Thoracic aorta (tissue), 2 donors: ENCODE measurements around the gene ZXDA. TPM values are rescaled to one million over a fixed set of nuclear protein-coding genes. Genes with fewer than 3 reads are reported as not detected.
A peak's percentile ranks its signal among the peaks of the same experiment; 100 is the strongest.

Experiments used
- ATAC-seq: fragments of 150-250 bp; one replicate; pipeline ENCODE4 v1.8.0; 2017; ENCODE audit warnings: low read depth; ENCODE audit not compliant: insufficient number of reproducible peaks, low FRiP score
- DNase-seq: peaks from one replicate; pipeline ENCODE4 v3.0.0-alpha.2; 2020; ENCODE audit warnings: low spot score
- H3K27ac ChIP-seq, 2 donors: fragments of 200-600 bp; sonication (generic); 1 replicate in 1 of 2; 2 replicates in 1 of 2; pipeline ENCODE4 v1.5.1; 2016; ENCODE audit warnings: mild to moderate bottlenecking in 2 of 2, moderate library complexity in 2 of 2
- H3K27me3 ChIP-seq: fragments of 200-600 bp; sonication (generic); replicated peaks from 2 replicates; pipeline ENCODE4 v1.6.0; 2016; ENCODE audit warnings: mild to moderate bottlenecking; ENCODE audit not compliant: insufficient read depth
- H3K36me3 ChIP-seq: fragments of 200-600 bp; sonication (generic); one replicate; pipeline ENCODE4 v1.5.1; 2016
- H3K4me1 ChIP-seq, 2 donors: fragments of 200-600 bp; sonication (generic); 1 replicate in 1 of 2; 2 replicates in 1 of 2; pipeline versions ENCODE4 v1.5.1 to v1.6.0; 2016; ENCODE audit warnings: low read depth in 2 of 2, mild to moderate bottlenecking in 1 of 2; ENCODE audit not compliant: control insufficient read depth in 1 of 2
- H3K4me3 ChIP-seq: fragments of 200-600 bp; sonication (generic); 2 replicates; pipeline ENCODE4 v1.5.1; 2016; ENCODE audit warnings: mild to moderate bottlenecking
- H3K9me3 ChIP-seq: fragments of 200-600 bp; sonication (generic); 2 replicates; pipeline ENCODE4 v1.5.1; 2016
- total RNA-seq, 2 donors: library from RNA; depleted of rRNA; stranded (reverse); fragments of >200 nt; gene quantifications; one replicate each; pipeline versions ENCODE4 v1.1.0 to v1.2.3, GENCODE V29; 2016
- TF ChIP-seq, protein P1 (sequence below): fragments of 200-600 bp; sonication (generic); IDR thresholded peaks from one replicate; pipeline ENCODE4 v1.5.1; 2019; ENCODE audit warnings: antibody characterized with exemption

ZXDA gene
- total RNA-seq, 2 donors from 2014 or later: 8.9 to 13.8 TPM

DNA sequence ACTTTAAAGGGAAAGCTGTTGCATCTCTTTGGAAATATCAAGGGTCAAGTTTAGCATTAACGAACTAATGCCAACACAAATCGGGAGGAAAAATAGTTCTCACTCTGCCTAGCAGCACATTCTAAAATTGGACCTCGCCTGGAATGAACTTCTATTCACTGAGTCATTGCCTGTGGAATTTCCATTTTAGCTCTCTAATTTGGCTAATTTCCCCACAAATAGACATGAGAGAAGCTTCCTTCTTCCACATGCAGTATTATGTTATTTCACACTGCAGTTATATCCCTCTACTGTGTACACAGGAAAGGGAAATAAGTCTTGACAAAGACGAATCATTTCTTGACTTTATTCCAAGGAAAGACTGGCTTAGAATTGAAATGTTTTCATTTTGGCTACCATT is 9.3 kb downstream of the ZXDA start:
- Histone ChIP-seq H3K9me3 (no peaks in the 10 kb centered on the region), H3K4me3 (peak overlapping the region; percentile 31), H3K4me1 (peaks cover 0 to 16% of the 10 kb centered on the region in 2 donors), H3K36me3 (no peaks in the 10 kb centered on the region), H3K27me3 (no peaks in the 10 kb centered on the region), H3K27ac (peak overlapping the region in 1 of 2 donors; percentile 12)
- TF ChIP-seq, protein P1, sequence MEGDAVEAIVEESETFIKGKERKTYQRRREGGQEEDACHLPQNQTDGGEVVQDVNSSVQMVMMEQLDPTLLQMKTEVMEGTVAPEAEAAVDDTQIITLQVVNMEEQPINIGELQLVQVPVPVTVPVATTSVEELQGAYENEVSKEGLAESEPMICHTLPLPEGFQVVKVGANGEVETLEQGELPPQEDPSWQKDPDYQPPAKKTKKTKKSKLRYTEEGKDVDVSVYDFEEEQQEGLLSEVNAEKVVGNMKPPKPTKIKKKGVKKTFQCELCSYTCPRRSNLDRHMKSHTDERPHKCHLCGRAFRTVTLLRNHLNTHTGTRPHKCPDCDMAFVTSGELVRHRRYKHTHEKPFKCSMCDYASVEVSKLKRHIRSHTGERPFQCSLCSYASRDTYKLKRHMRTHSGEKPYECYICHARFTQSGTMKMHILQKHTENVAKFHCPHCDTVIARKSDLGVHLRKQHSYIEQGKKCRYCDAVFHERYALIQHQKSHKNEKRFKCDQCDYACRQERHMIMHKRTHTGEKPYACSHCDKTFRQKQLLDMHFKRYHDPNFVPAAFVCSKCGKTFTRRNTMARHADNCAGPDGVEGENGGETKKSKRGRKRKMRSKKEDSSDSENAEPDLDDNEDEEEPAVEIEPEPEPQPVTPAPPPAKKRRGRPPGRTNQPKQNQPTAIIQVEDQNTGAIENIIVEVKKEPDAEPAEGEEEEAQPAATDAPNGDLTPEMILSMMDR: no peak
- no peak for ATAC-seq
- DNase-seq: no peak

DNA sequence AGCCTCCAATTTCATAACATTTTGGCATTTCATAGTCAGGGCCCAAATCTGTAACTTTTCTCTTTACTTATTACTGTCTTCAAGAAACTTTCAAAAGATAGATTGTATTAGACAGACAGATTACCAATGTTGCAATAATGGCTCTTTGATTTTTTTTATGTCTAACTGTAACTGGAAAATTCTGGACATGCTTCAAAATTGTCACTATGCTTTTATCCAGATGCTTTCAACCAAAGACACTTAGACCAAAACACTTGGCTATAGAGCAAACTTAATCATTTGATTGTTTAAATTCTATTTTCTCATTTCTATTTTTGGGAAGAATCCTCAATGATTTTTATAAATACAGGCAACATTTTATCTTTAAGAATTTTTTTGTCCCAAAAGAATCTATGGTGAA is 10.4 kb downstream of the ZXDA start:
- Histone ChIP-seq H3K27ac (peak overlapping the region in 1 of 2 donors; percentile 35), H3K27me3 (no peaks in the 10 kb centered on the region), H3K4me1 (peaks cover 0 to 8% of the 10 kb centered on the region in 2 donors), H3K4me3 (no peak overlapping the region), H3K9me3 (no peaks in the 10 kb centered on the region), H3K36me3 (no peaks in the 10 kb centered on the region)
- ATAC-seq (no peak), DNase-seq (no peak)
- TF ChIP-seq, protein P1: no peak

DNA sequence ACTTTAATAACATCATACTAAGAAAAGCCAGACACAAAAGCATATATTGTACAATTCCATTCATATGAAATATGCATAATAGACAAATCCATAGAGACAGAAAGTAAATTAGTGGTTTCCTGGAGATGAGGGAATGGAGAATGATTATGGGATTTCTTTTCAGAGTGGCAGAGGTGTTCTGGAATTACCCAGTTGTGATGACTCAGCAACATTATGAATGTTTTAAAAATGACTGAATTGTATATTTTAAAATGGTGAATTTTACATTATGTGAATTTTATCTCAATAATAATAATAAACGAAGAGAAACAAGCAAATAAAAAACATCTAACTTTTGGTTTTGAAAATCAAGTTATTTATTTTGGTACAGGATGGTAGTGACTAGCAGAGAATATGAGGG is 11.2 kb downstream of the ZXDA start:
- DNase-seq (no peak), ATAC-seq (no peak)

DNA sequence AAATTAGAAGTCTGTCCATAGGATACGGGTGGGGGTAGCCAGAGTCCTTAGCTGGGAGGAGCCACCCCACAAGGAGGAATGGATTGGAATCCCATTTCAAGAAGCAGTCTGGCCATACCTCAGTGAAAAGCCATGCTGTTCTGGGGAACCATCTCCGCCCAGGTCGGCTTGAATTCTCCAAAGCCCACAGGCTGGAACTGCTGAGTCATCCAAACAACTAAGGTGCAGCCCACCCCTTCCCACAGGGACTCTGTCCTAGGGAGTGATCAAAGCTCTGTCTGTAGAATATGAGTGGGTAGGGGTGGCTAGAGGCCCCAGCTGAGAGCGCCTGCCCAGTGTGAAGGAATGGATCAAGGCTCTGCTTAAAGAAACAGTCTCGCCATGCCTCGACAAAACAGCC is 38.8 kb downstream of the ZXDA start:
- H3K9me3 ChIP-seq: peaks cover 3% of the 10 kb centered on the region
- DNase-seq (no peak), ATAC-seq (no peak)
- H3K27me3 ChIP-seq: no peaks in the 10 kb centered on the region
- H3K36me3 ChIP-seq: no peaks in the 10 kb centered on the region
- no peaks in the 10 kb centered on the region for H3K4me1 ChIP-seq
- TF ChIP-seq, protein P1: no peak
- no peak overlapping the region for H3K4me3 ChIP-seq
- no peak overlapping the region for H3K27ac ChIP-seq

More for the DNA sequence above, 11.2 kb downstream of the ZXDA start:
- H3K9me3 ChIP-seq: no peaks in the 10 kb centered on the region
- H3K27ac ChIP-seq: no peak overlapping the region
- H3K27me3 ChIP-seq: no peaks in the 10 kb centered on the region
- no peak overlapping the region for H3K4me3 ChIP-seq
- no peaks in the 10 kb centered on the region for H3K36me3 ChIP-seq
- TF ChIP-seq, protein P1: no peak
- H3K4me1 ChIP-seq: peaks cover 0 to 4% of the 10 kb centered on the region in 2 donors

Other genes starting within 250 kb of the ZXDA start
- under 1 TPM; 0.14 to 0.95 TPM for gene NLRP2B, start 230.2 kb downstream of the ZXDA start, total RNA-seq